ENCODE measurements around the gene TFRC.
"Not testable (repeated sequence)": the region's sequence is repeated elsewhere in the genome, so short reads cannot be mapped to it uniquely, and the experiment has no call there.

TFRC gene

DNA sequence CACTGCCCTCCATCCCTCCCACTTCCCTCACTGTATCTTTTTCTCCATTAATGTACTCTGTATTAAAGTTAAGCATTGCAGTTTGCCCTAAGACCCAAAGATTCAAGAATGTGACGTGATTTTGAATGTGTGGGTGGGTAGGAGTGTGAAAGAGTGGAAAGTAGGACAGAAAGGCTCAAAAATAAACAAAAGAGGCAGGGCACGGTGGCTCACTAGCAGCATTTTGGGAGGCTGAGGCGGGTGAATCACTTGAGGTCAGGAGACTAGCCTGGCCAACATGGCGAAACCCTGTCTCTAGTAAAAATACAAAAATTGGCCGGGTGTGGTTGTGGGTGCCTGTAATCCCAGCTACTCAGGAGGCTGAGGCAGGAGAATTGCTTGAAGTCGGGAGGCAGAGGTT lies 18.4 kb downstream of the TFRC start:
- TF ChIP-seq, protein P1, sequence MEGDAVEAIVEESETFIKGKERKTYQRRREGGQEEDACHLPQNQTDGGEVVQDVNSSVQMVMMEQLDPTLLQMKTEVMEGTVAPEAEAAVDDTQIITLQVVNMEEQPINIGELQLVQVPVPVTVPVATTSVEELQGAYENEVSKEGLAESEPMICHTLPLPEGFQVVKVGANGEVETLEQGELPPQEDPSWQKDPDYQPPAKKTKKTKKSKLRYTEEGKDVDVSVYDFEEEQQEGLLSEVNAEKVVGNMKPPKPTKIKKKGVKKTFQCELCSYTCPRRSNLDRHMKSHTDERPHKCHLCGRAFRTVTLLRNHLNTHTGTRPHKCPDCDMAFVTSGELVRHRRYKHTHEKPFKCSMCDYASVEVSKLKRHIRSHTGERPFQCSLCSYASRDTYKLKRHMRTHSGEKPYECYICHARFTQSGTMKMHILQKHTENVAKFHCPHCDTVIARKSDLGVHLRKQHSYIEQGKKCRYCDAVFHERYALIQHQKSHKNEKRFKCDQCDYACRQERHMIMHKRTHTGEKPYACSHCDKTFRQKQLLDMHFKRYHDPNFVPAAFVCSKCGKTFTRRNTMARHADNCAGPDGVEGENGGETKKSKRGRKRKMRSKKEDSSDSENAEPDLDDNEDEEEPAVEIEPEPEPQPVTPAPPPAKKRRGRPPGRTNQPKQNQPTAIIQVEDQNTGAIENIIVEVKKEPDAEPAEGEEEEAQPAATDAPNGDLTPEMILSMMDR (IDR thresholded peaks at IDR 0.05): no peak

DNA sequence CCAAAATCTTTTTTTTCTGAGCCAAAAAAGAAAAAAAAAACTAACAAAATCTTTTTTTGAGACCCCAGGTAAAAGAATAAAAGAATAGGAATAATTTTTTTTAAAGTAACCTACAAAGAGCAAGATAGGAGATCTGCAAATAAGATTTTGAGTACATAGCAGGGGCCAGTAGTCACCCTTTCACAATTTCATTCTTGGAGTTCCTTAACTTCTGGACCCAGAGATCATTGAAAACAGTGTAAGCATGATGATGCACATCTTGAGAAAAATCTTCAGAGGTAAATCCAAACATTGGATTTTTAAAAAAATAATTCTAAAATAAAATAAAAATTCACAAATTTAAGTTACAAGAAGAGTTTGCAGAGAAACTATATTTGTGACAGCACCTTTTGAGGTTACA lies 18.8 kb downstream of the TFRC start:
- no peaks in the 10 kb centered on the region for H3K79me2 ChIP-seq
- TF ChIP-seq, protein P1 (IDR thresholded peaks at IDR 0.05): no peak
- H3K36me3 ChIP-seq (ENCODE audit: control insufficient read depth, insufficient read depth, low read length): no peaks in the 10 kb centered on the region
- H2AFZ ChIP-seq: no peak overlapping the region
- no peaks in the 10 kb centered on the region for H3K4me1 ChIP-seq
- H3K9me3 ChIP-seq (ENCODE audit: control insufficient read depth, low read length): no peaks in the 10 kb centered on the region
- H3K4me2 ChIP-seq (ENCODE audit: low read length): no peak overlapping the region
- no peak overlapping the region for H3K9ac ChIP-seq
- no peak overlapping the region for H3K27ac ChIP-seq
- no peaks in the 10 kb centered on the region for H3K27me3 ChIP-seq (ENCODE audit: control insufficient read depth, insufficient read depth, low read length)
- no peak overlapping the region for H3K4me3 ChIP-seq (ENCODE audit: low read depth, low read length)

More for the DNA sequence above, 18.4 kb downstream of the TFRC start:
- Histone ChIP-seq H3K36me3 (ENCODE audit: control insufficient read depth, insufficient read depth, low read length) (no peaks in the 10 kb centered on the region), H3K27ac (no peak overlapping the region), H3K4me1 (no peaks in the 10 kb centered on the region), H3K27me3 (ENCODE audit: control insufficient read depth, insufficient read depth, low read length) (no peaks in the 10 kb centered on the region), H2AFZ (no peak overlapping the region), H3K9ac (no peak overlapping the region), H3K4me2 (ENCODE audit: low read length) (no peak overlapping the region), H3K4me3 (ENCODE audit: low read depth, low read length) (no peak overlapping the region), H3K79me2 (no peaks in the 10 kb centered on the region), H3K9me3 (ENCODE audit: control insufficient read depth, low read length) (no peaks in the 10 kb centered on the region)

DNA sequence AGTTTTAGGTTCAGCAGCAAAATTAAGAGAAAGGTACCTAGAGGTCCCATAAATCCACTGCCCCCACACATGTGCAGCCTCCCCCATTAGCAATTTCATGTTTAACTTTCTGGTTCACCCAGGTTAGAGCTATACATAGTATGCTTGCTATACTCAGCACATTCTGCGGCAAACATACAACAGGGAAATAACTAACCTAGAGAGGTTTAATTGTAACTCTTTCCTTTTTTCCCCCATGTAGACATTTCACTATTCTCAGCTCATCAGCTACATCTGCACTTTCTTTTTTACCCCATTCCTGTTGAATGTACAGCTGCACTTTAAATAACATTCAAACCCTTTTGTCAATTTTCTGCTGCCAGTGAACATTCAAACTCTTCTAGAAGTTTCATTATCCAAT lies 21.1 kb downstream of the TFRC start:
- H3K9ac ChIP-seq: no peak overlapping the region

DNA sequence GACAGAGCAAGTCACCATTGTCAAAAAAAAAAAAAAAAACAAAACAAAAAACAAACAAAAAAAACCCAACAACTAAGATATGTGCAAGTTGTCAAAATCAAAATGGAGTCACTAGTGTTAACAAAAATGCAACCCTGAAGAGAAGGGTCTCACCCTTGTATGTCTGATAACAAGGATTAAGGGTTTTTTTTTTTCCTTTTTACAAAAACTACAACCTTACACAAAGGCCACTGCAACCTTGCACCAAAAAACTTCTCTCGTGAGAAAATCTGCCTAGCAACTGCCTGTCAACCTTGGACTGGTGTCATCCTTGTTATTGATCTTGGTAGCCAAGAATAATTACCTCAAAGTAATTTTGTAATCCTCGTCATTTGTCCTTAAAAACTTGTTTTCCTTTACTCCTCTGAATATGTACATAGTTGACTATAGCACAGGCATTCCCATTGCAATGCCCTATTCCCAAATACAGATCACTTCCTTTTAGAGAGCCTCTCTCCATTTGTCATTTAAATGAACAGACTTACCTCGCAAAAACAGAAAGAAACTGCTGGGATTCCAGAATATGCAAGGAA lies 24.0 kb downstream of the TFRC start:
- no peak overlapping the region for H3K4me2 ChIP-seq (ENCODE audit: low read length)
- H3K79me2 ChIP-seq: no peaks in the 10 kb centered on the region
- no peak overlapping the region for H3K4me3 ChIP-seq (ENCODE audit: low read depth, low read length)
- no peaks in the 10 kb centered on the region for H3K27me3 ChIP-seq (ENCODE audit: control insufficient read depth, insufficient read depth, low read length)
- no peaks in the 10 kb centered on the region for H3K36me3 ChIP-seq (ENCODE audit: control insufficient read depth, insufficient read depth, low read length)
- no peaks in the 10 kb centered on the region for H3K9me3 ChIP-seq (ENCODE audit: control insufficient read depth, low read length)
- TF ChIP-seq, protein P1 (IDR thresholded peaks at IDR 0.05): no peak
- no peak overlapping the region for H3K27ac ChIP-seq
- H2AFZ ChIP-seq: no peak overlapping the region
- no peak overlapping the region for H3K9ac ChIP-seq
- H3K4me1 ChIP-seq: no peaks in the 10 kb centered on the region

More for the DNA sequence above, 21.1 kb downstream of the TFRC start:
- Histone ChIP-seq H3K36me3 (ENCODE audit: control insufficient read depth, insufficient read depth, low read length) (no peaks in the 10 kb centered on the region), H3K4me1 (no peaks in the 10 kb centered on the region), H3K9me3 (ENCODE audit: control insufficient read depth, low read length) (no peaks in the 10 kb centered on the region), H2AFZ (no peak overlapping the region), H3K4me2 (ENCODE audit: low read length) (no peak overlapping the region), H3K4me3 (ENCODE audit: low read depth, low read length) (no peak overlapping the region), H3K79me2 (no peaks in the 10 kb centered on the region), H3K27me3 (ENCODE audit: control insufficient read depth, insufficient read depth, low read length) (no peaks in the 10 kb centered on the region), H3K27ac (no peak overlapping the region)
- TF ChIP-seq, protein P1 (IDR thresholded peaks at IDR 0.05): no peak

DNA sequence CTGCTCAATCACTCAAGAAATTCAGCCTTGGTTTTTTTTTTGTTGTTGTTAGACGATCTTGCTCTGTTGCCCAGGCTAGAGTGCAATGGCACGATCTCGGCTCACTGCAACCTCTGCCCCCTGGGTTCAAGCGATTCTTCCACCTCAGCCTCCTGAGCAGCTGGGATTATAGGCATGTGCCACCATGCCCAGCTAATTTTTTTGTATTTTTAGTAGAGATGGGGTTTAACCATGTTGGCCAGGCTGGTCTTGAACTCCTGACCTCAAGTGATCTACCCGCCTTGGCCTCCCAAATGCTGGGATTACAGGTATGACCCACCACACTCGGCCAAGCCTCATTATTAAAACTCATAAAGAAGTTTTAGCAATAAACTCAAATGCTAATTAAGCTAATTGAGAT lies 25.5 kb downstream of the TFRC start:
- not testable (repeated sequence) for H3K9me3 ChIP-seq (ENCODE audit: control insufficient read depth, low read length); H3K27me3 ChIP-seq (ENCODE audit: control insufficient read depth, insufficient read depth, low read length); H3K79me2 ChIP-seq; H3K4me2 ChIP-seq (ENCODE audit: low read length); H3K4me1 ChIP-seq; H3K9ac ChIP-seq; H3K36me3 ChIP-seq (ENCODE audit: control insufficient read depth, insufficient read depth, low read length); H3K4me3 ChIP-seq (ENCODE audit: low read depth, low read length); H3K27ac ChIP-seq; H2AFZ ChIP-seq

All from parathyroid adenoma (tissue), 2 donors.